Lower leg skin (tissue), 3 donors: ENCODE results near the gene DPYD.

ENCODE experiments used
- POLR2A ChIP-seq, 2 donors: fragments of 450-650 bp; IDR thresholded peaks; one replicate each; pipeline ENCODE4 v1.6.1; 2016 to 2017; ENCODE audit warnings: antibody characterized with exemption in 2 of 2, mild to moderate bottlenecking in 1 of 2, moderate library complexity in 1 of 2
- TF ChIP-seq, protein P1 (sequence below), 3 donors: fragments of 450-650 bp; IDR thresholded peaks; one replicate each; pipeline ENCODE4 v1.5.1; 2016; ENCODE audit warnings: antibody characterized with exemption in 3 of 3, mild to moderate bottlenecking in 3 of 3, moderate library complexity in 2 of 3

DNA sequence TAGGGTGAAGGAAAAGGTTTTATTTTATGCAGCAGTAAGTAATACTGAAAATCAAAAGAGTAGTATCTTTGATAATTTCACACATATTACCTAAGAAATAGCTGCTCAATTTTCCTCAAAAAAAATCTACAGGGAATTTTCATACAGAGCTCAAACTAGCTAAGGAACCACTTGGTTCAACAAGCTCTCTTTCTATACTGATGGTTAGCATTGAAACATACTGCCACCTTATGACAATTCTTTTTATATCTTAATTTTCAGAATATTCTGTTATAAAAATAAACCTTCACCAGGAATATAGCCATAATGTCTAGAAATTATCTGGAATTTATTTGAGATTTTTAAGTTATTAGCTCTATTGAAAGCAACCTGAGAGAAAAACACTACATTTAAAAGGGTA lies 142.1 kb downstream of the DPYD start:
- TF ChIP-seq, protein P1, sequence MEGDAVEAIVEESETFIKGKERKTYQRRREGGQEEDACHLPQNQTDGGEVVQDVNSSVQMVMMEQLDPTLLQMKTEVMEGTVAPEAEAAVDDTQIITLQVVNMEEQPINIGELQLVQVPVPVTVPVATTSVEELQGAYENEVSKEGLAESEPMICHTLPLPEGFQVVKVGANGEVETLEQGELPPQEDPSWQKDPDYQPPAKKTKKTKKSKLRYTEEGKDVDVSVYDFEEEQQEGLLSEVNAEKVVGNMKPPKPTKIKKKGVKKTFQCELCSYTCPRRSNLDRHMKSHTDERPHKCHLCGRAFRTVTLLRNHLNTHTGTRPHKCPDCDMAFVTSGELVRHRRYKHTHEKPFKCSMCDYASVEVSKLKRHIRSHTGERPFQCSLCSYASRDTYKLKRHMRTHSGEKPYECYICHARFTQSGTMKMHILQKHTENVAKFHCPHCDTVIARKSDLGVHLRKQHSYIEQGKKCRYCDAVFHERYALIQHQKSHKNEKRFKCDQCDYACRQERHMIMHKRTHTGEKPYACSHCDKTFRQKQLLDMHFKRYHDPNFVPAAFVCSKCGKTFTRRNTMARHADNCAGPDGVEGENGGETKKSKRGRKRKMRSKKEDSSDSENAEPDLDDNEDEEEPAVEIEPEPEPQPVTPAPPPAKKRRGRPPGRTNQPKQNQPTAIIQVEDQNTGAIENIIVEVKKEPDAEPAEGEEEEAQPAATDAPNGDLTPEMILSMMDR (IDR thresholded peaks at IDR 0.05) = no peak
- no peak for TF ChIP-seq POLR2A (IDR thresholded peaks at IDR 0.05)
